G401 (cell line): ENCODE results near the gene POP7. TPM values are rescaled to one million over a fixed set of nuclear protein-coding genes. Genes with fewer than 3 reads are reported as not detected.

ENCODE experiments used
- total RNA-seq: library from RNA; depleted of rRNA; stranded (reverse); fragments of >200 nt; shearing (Covaris generic); gene quantifications from 2 replicates; pipeline ENCODE4 v1.2.3, GENCODE V29; 2014; rRNA removed

POP7 gene
- total RNA-seq, 1 experiment from 2014 or later: 116 TPM

Other genes with a start within 250 kb of the POP7 start
- not detected in 2 replicates for gene SPACDR, start 241.9 kb upstream of the POP7 start, total RNA-seq
- gene TSC22D4, start 226.9 kb upstream of the POP7 start, total RNA-seq: 80.1 and 118 TPM in 2 replicates
- gene NYAP1, start 222.2 kb upstream of the POP7 start, total RNA-seq: 17.3 and 23.0 TPM in 2 replicates
- gene AGFG2, start 166.9 kb upstream of the POP7 start, total RNA-seq: 42.3 and 47.0 TPM in 2 replicates
- not detected in 2 replicates for gene SAP25, start 132.2 kb upstream of the POP7 start, total RNA-seq
- gene LRCH4, start 120.0 kb upstream of the POP7 start, total RNA-seq: 6.5 and 12.1 TPM in 2 replicates
- 0.78 TPM in 1 of 2 replicates, not detected in the other for gene FBXO24, start 119.8 kb upstream of the POP7 start, total RNA-seq
- gene PCOLCE, start 103.8 kb upstream of the POP7 start, total RNA-seq: 72.9 and 82.8 TPM in 2 replicates
- 12.9 and 52.9 TPM in 2 replicates for gene MOSPD3, start 93.6 kb upstream of the POP7 start, total RNA-seq
- 1.1 and 1.7 TPM in 2 replicates for gene TFR2, start 64.6 kb upstream of the POP7 start, total RNA-seq
- 0.14 TPM in 1 of 2 replicates, not detected in the other for gene ACTL6B, start 49.7 kb upstream of the POP7 start, total RNA-seq
- 232 and 241 TPM in 2 replicates for gene GNB2, start 32.4 kb upstream of the POP7 start, total RNA-seq
- 20.6 and 28.1 TPM in 2 replicates for gene GIGYF1, start 11.9 kb upstream of the POP7 start, total RNA-seq
- not detected in 2 replicates for gene EPO, start 14.3 kb downstream of the POP7 start, total RNA-seq
- not detected in 2 replicates for gene ZAN, start 27.5 kb downstream of the POP7 start, total RNA-seq
- 86.6 and 107 TPM in 2 replicates for gene EPHB4, start 121.4 kb downstream of the POP7 start, total RNA-seq
- 15.8 and 25.8 TPM in 2 replicates for gene SLC12A9, start 146.6 kb downstream of the POP7 start, total RNA-seq
- 360 and 395 TPM in 2 replicates for gene TRIP6, start 161.3 kb downstream of the POP7 start, total RNA-seq
- 92.2 and 134 TPM in 2 replicates for gene SRRT, start 169.0 kb downstream of the POP7 start, total RNA-seq
- 2.5 and 3.6 TPM in 2 replicates for gene UFSP1, start 183.6 kb downstream of the POP7 start, total RNA-seq
- 3.6 and 5.0 TPM in 2 replicates for gene ACHE, start 189.8 kb downstream of the POP7 start, total RNA-seq
- gene MUC3A, start 243.4 kb downstream of the POP7 start, total RNA-seq: 0.37 TPM in 1 of 2 replicates, not detected in the other